Common myeloid progenitor, CD34-positive (primary cell): ENCODE data around the gene SF3A1.

ENCODE experiments used
- CTCF ChIA-PET: fragments of 350-600 bp; sonication (Branson Sonifier 250); formaldehyde crosslinking; loops from one replicate; lab custom pipeline; 2021; ENCODE audit warnings: antibody characterized with exemption; lab: Charles Lee
- POLR2A ChIA-PET: fragments of 350-600 bp; sonication (Branson Sonifier 250); formaldehyde crosslinking; loops from one replicate; lab custom pipeline; 2021; ENCODE audit warnings: antibody characterized with exemption; lab: Charles Lee
- DNase-seq, 3 donors: peaks; one replicate each; pipeline versions ENCODE4 v3.0.0 to v3.0.0-alpha.2; 2013
- H3K27ac ChIP-seq, 2 experiments: 1 replicate in 1 of 2; 2 replicates in 1 of 2; pipeline ENCODE4 v1.7.0; 2013; ENCODE audit warnings: inconsistent platforms in 2 of 2, low read length in 2 of 2, mild to moderate bottlenecking in 2 of 2, low read depth in 1 of 2, moderate library complexity in 1 of 2; ENCODE audit not compliant: severe bottlenecking in 2 of 2, insufficient read depth in 1 of 2, poor library complexity in 1 of 2
- H3K27me3 ChIP-seq, 5 experiments: replicated peaks in 2 of 5; 1 replicate in 3 of 5; 2 replicates in 2 of 5; pipeline versions ENCODE4 v1.6.1 to v1.7.0; 2013; ENCODE audit warnings: low read length in 4 of 5, mild to moderate bottlenecking in 2 of 5, moderate library complexity in 2 of 5, inconsistent platforms in 1 of 5; ENCODE audit not compliant: insufficient read depth in 5 of 5, control insufficient read depth in 4 of 5
- H3K36me3 ChIP-seq, 4 experiments: 1 replicate in 2 of 4; 2 replicates in 2 of 4; pipeline versions ENCODE4 v1.6.1 to v1.7.0; 2013; ENCODE audit warnings: low read length in 3 of 4, control low read depth in 1 of 4, mild to moderate bottlenecking in 1 of 4; ENCODE audit not compliant: control insufficient read depth in 4 of 4, insufficient read depth in 4 of 4
- H3K4me1 ChIP-seq, 4 experiments: 1 replicate in 3 of 4; 2 replicates in 1 of 4; pipeline versions ENCODE4 v1.6.1 to v1.7.1; 2013; ENCODE audit warnings: low read length in 3 of 4, mild to moderate bottlenecking in 3 of 4, control low read depth in 1 of 4, inconsistent platforms in 1 of 4, moderate library complexity in 1 of 4; ENCODE audit not compliant: control insufficient read depth in 4 of 4, insufficient read depth in 4 of 4; ENCODE audit errors: control extremely low read depth in 1 of 4
- H3K4me3 ChIP-seq, 7 experiments: 1 replicate in 4 of 7; 2 replicates in 3 of 7; pipeline versions ENCODE4 v1.5.1 to v1.7.0; 2013; ENCODE audit warnings: mild to moderate bottlenecking in 7 of 7, low read length in 6 of 7, moderate library complexity in 6 of 7, inconsistent platforms in 2 of 7, low read depth in 2 of 7, control low read depth in 1 of 7; ENCODE audit not compliant: insufficient read depth in 4 of 7, control insufficient read depth in 1 of 7; ENCODE audit errors: extremely low read depth in 1 of 7
- H3K9me3 ChIP-seq, 5 experiments: 1 replicate in 4 of 5; 2 replicates in 1 of 5; pipeline versions ENCODE4 v1.6.1 to v1.7.1; 2013; ENCODE audit warnings: low read length in 4 of 5, mild to moderate bottlenecking in 2 of 5, inconsistent platforms in 1 of 5, low read depth in 1 of 5, moderate library complexity in 1 of 5; ENCODE audit not compliant: control insufficient read depth in 4 of 5, insufficient read depth in 2 of 5; ENCODE audit errors: control extremely low read depth in 1 of 5
- WGBS: methylation state at CpG from one replicate; pipeline ENCODE4 v1.1.5; 2013; ENCODE audit not compliant: insufficient coverage; 5-methylcytosine and 5-hydroxymethylcytosine counted together

The SF3A1 gene

GRCh38 chr22:30354644-30355043 is 2.0 kb downstream of the SF3A1 start:
- Histone ChIP-seq H3K27ac (peak overlapping the region in 1 of 2 experiments; percentile 98), H3K4me3 (no peak overlapping the region), H3K9me3 (no peaks in the 10 kb centered on the region), H3K36me3 (peaks cover 7 to 41% (median 26%) of the 10 kb centered on the region in 4 experiments), H3K4me1 (peaks cover 0 to 26% (median 23%) of the 10 kb centered on the region in 4 experiments), H3K27me3 (no peaks in the 10 kb centered on the region)
- no peak for DNase-seq
- CTCF ChIA-PET, result interaction anchor here (0.8 to 2.5 kb wide), 4 partner anchors 23 to 66 kb away, joined by 3 to 10 read pairs (median 4); partner anchors contain the start of gene CASTOR1
- WGBS, result 89% methylated on average over 4 of the region's 5 CpGs
- POLR2A ChIA-PET, result no interaction called here

GRCh38 chr22:30351226-30351625 is 5.5 kb downstream of the SF3A1 start:
- POLR2A ChIA-PET, result interaction anchor here (0.6 kb wide), 1 partner anchor 8 kb away, joined by 3 read pairs; no protein-coding TSS in a partner anchor
- 100% methylated on average over 3 of the region's 3 CpGs for WGBS

GRCh38 chr22:30348809-30349208 is 7.9 kb downstream of the SF3A1 start:
- 95% methylated on average over 4 of the region's 4 CpGs for WGBS
- H3K4me3 ChIP-seq, result no peak overlapping the region
- peaks cover 22 to 88% (median 64%) of the 10 kb centered on the region in 4 experiments for H3K36me3 ChIP-seq
- no peaks in the 10 kb centered on the region for H3K9me3 ChIP-seq
- DNase-seq, result no peak
- ChIA-PET POLR2A (interaction anchor here (1.2 kb wide), 1 partner anchor 13 kb away, joined by 9 read pairs; no protein-coding TSS in a partner anchor), CTCF (interaction anchor here (1.1 to 5.2 kb wide), 3 partner anchors 11 to 60 kb away, joined by 3 to 17 read pairs (median 4); partner anchors contain the start of gene CASTOR1)
- H3K27me3 ChIP-seq, result no peaks in the 10 kb centered on the region
- peak overlapping the region in 1 of 2 experiments; percentile 20 for H3K27ac ChIP-seq
- no peaks in the 10 kb centered on the region for H3K4me1 ChIP-seq

More at GRCh38 chr22:30351226-30351625, 5.5 kb downstream of the SF3A1 start:
- Histone ChIP-seq H3K27me3 (no peaks in the 10 kb centered on the region), H3K27ac (no peak overlapping the region), H3K9me3 (no peaks in the 10 kb centered on the region), H3K36me3 (peaks cover 10 to 72% (median 45%) of the 10 kb centered on the region in 4 experiments), H3K4me3 (no peak overlapping the region), H3K4me1 (peaks cover 0 to 19% (median 18%) of the 10 kb centered on the region in 4 experiments)
- CTCF ChIA-PET, result interaction anchor here (0.9 to 1.1 kb wide), 2 partner anchors 39 to 63 kb away, joined by 3 read pairs; no protein-coding TSS in a partner anchor
- DNase-seq, result no peak

GRCh38 chr22:30348404-30348803 is 8.3 kb downstream of the SF3A1 start:
- Histone ChIP-seq H3K9me3 (no peaks in the 10 kb centered on the region), H3K4me1 (no peaks in the 10 kb centered on the region), H3K4me3 (no peak overlapping the region), H3K27me3 (no peaks in the 10 kb centered on the region), H3K27ac (peak overlapping the region in 1 of 2 experiments; percentile 20), H3K36me3 (peaks cover 22 to 90% (median 65%) of the 10 kb centered on the region in 4 experiments)
- CTCF ChIA-PET, result interaction anchor here (1.1 to 5.2 kb wide), 2 partner anchors 24 to 60 kb away, joined by 3 to 17 read pairs; partner anchors contain the start of gene CASTOR1
- POLR2A ChIA-PET, result no interaction called here
- no peak for DNase-seq
- 100% methylated on average over 3 of the region's 4 CpGs for WGBS

- CTCF ChIA-PET, result interaction anchor here (0.7 to 5.2 kb wide), 4 partner anchors 18 to 64 kb away, joined by 3 to 17 read pairs (median 3); partner anchors contain the start of gene CASTOR1
- DNase-seq, result no peak
- no peaks in the 10 kb centered on the region for H3K27me3 ChIP-seq
- H3K27ac ChIP-seq, result no peak overlapping the region
- peaks cover 21 to 93% (median 67%) of the 10 kb centered on the region in 4 experiments for H3K36me3 ChIP-seq
- 93% methylated on average over 3 of the region's 5 CpGs for WGBS
- no peaks in the 10 kb centered on the region for H3K9me3 ChIP-seq
- H3K4me3 ChIP-seq, result no peak overlapping the region
- no peaks in the 10 kb centered on the region for H3K4me1 ChIP-seq
- POLR2A ChIA-PET, result no interaction called here
Observed at GRCh38 chr22:30347255-30347892, 9.3 kb downstream of the SF3A1 start.

- CTCF ChIA-PET, result interaction anchor here (0.7 to 2.2 kb wide), 2 partner anchors 10 to 16 kb away, joined by 3 to 8 read pairs; no protein-coding TSS in a partner anchor
- no peaks in the 10 kb centered on the region for H3K27me3 ChIP-seq
- peaks cover 20 to 97% (median 76%) of the 10 kb centered on the region in 4 experiments for H3K36me3 ChIP-seq
- H3K4me3 ChIP-seq, result no peak overlapping the region
- WGBS, result 96% methylated on average over 10 of the region's 13 CpGs
- H3K9me3 ChIP-seq, result no peaks in the 10 kb centered on the region
- POLR2A ChIA-PET, result no interaction called here
- no peak for DNase-seq
- no peaks in the 10 kb centered on the region for H3K4me1 ChIP-seq
- H3K27ac ChIP-seq, result no peak overlapping the region
Observed at GRCh38 chr22:30344447-30345200, 12.1 kb downstream of the SF3A1 start.
